HCT116 (cell line): ENCODE data around the gene NUDT16L1. TPM values are rescaled to one million over a fixed set of nuclear protein-coding genes. Genes with fewer than 3 reads are reported as not detected.

Experiments
- ATAC-seq: fragments of 200-7000 bp; cut with Tn5 transposase; 2 replicates; pipeline ENCODE4 v1.9.1; 2020; ENCODE audit warnings: mild to moderate bottlenecking, moderate library complexity
- BruUV-seq: library from RNA; stranded (reverse); fragments of 400-500 nt; replicated peaks from 2 replicates; lab custom pipeline; 2021; lab: Mats Ljungman, UMichigan
- CTCF ChIA-PET: fragments of 300-600 bp; sonication (Branson Sonifier 250); formaldehyde crosslinking; loops from one replicate; lab custom pipeline; 2021; ENCODE audit warnings: antibody characterized with exemption; lab: Charles Lee
- POLR2A ChIA-PET: fragments of 300-600, 350-600 bp; sonication (Branson Sonifier 250); formaldehyde crosslinking; loops from one replicate; lab custom pipeline; 2021; ENCODE audit warnings: antibody characterized with exemption; lab: Charles Lee
- RAD21 ChIA-PET, 2 experiments: fragments of 300-600 bp; sonication (Branson Sonifier 250); formaldehyde crosslinking; loops; one replicate each; lab custom pipeline; 2023; ENCODE audit warnings: low total read pairs in 2 of 2; ENCODE audit not compliant: uncharacterized antibody in 2 of 2, unreplicated experiment in 2 of 2, low non-redundant PET in 1 of 2; lab: Charles Lee
- DNase-seq: peaks from one replicate; pipeline ENCODE4 v3.0.0-alpha.2; 2010; ENCODE audit warnings: low read depth, low spot score
- H2AFZ ChIP-seq: fragments of 200-600 bp; shearing (Covaris generic), sonication (generic); 2 replicates; pipeline ENCODE4 v1.6.1; 2017; ENCODE audit warnings: low read depth, mixed run types, mixed read lengths, antibody characterized with exemption, low read length; ENCODE audit not compliant: poor library complexity, severe bottlenecking
- H3K27ac ChIP-seq: 2 replicates; pipeline ENCODE4 v1.5.1; 2012; ENCODE audit warnings: low read depth, low read length
- H3K27me3 ChIP-seq: fragments of 200-600 bp; sonication (generic); 2 replicates; pipeline ENCODE4 v1.6.1; 2016; ENCODE audit warnings: mixed run types, low read length, mixed read lengths; ENCODE audit not compliant: insufficient read depth
- H3K36me3 ChIP-seq, 2 experiments: fragments of 200-500 bp in 1 of 2; fragments of 200-600 bp in 1 of 2; sonication (Bioruptor generic) in 1 of 2; sonication (generic) in 1 of 2; 2 replicates each; pipeline versions ENCODE4 v1.5.1 to v1.6.1; 2014 to 2016; ENCODE audit warnings: low read length in 2 of 2, inconsistent platforms in 1 of 2, mixed read lengths in 1 of 2, mixed run types in 1 of 2; ENCODE audit not compliant: insufficient read depth in 2 of 2, control insufficient read depth in 1 of 2
- H3K4me1 ChIP-seq, 2 experiments: fragments of 200-600 bp in 1 of 2; sonication (generic) in 1 of 2; 2 replicates each; pipeline versions ENCODE4 v1.5.1 to v1.6.1; 2012 to 2017; ENCODE audit warnings: low read length in 2 of 2, inconsistent platforms in 1 of 2, mild to moderate bottlenecking in 1 of 2, mixed read lengths in 1 of 2, mixed run types in 1 of 2, moderate library complexity in 1 of 2; ENCODE audit not compliant: insufficient read depth in 2 of 2, control insufficient read depth in 1 of 2
- H3K4me2 ChIP-seq: fragments of 200-600 bp; sonication (generic); 2 replicates; pipeline ENCODE4 v1.6.1; 2017; ENCODE audit warnings: mixed run types, low read length, mixed read lengths
- H3K4me3 ChIP-seq, 2 experiments: fragments of 200-600 bp in 1 of 2; sonication (generic) in 1 of 2; replicated peaks in 1 of 2; 2 replicates each; pipeline ENCODE4 v1.5.1; 2011 to 2016; ENCODE audit warnings: low read length in 2 of 2, control low read depth in 1 of 2, low read depth in 1 of 2, mild to moderate bottlenecking in 1 of 2, mixed read lengths in 1 of 2, mixed run types in 1 of 2
- H3K79me2 ChIP-seq: fragments of 200-600 bp; sonication (generic); 2 replicates; pipeline ENCODE4 v1.6.1; 2017; ENCODE audit warnings: mild to moderate bottlenecking, mixed run types, low read length, moderate library complexity, mixed read lengths; ENCODE audit not compliant: insufficient read depth
- H3K9ac ChIP-seq: fragments of 200-600 bp; sonication (generic); 2 replicates; pipeline ENCODE4 v1.6.1; 2016; ENCODE audit warnings: low read length, mixed read lengths
- H3K9me2 ChIP-seq: fragments of 200-600 bp; sonication (generic), shearing (Covaris generic); 2 replicates; pipeline ENCODE4 v1.6.1; 2017; ENCODE audit warnings: mixed run types, mild to moderate bottlenecking, moderate library complexity; ENCODE audit not compliant: insufficient read depth
- H3K9me3 ChIP-seq, 2 experiments: fragments of 200-500 bp in 1 of 2; fragments of 200-600 bp in 1 of 2; sonication (Bioruptor generic) in 1 of 2; sonication (generic) in 1 of 2; 2 replicates each; pipeline ENCODE4 v1.6.1; 2014 to 2017; ENCODE audit warnings: low read length in 2 of 2, mixed read lengths in 2 of 2, inconsistent platforms in 1 of 2, low read depth in 1 of 2, mild to moderate bottlenecking in 1 of 2, mixed run types in 1 of 2, moderate library complexity in 1 of 2; ENCODE audit not compliant: control insufficient read depth in 1 of 2, insufficient read depth in 1 of 2
- H4K20me1 ChIP-seq: fragments of 200-600 bp; sonication (generic), shearing (Covaris generic); 2 replicates; pipeline ENCODE4 v1.6.1; 2017; ENCODE audit warnings: mixed run types, mild to moderate bottlenecking, moderate library complexity; ENCODE audit not compliant: insufficient read depth
- EGR1 ChIP-seq: IDR thresholded peaks from 2 replicates; pipeline ENCODE4 v1.6.1; 2012; ENCODE audit warnings: low read depth
- EZH2phosphoT487 ChIP-seq: fragments of 200-600 bp; IDR thresholded peaks from 2 replicates; pipeline ENCODE4 v1.6.1; 2018; ENCODE audit warnings: antibody characterized with exemption, borderline replicate concordance
- MAX ChIP-seq: IDR thresholded peaks from 2 replicates; pipeline ENCODE4 v1.6.1; 2012
- POLR2A ChIP-seq: IDR thresholded peaks from 2 replicates; pipeline ENCODE4 v1.7.0; 2011; ENCODE audit warnings: borderline replicate concordance; ENCODE audit not compliant: insufficient read depth, insufficient read length; ENCODE audit errors: extremely low read depth
- SP1 ChIP-seq: IDR thresholded peaks from 2 replicates; pipeline ENCODE4 v1.6.1; 2012; ENCODE audit warnings: low read depth
- ZBTB33 ChIP-seq: IDR thresholded peaks from 2 replicates; pipeline ENCODE4 v1.6.1; 2011; ENCODE audit warnings: mild to moderate bottlenecking, low read length, moderate library complexity; ENCODE audit not compliant: insufficient replicate concordance; ENCODE audit errors: extremely low read depth
- intact Hi-C: fragments of 100-400 bp; cut with micrococcal nuclease; formaldehyde crosslinking; loops from 2 replicates; pipeline ENCODE4 v1.10.0; 2022
- total RNA-seq: library from RNA; stranded (reverse); gene quantifications from one replicate; pipeline ENCODE4 v1.2.1, GENCODE V29; 2021; ENCODE audit not compliant: unreplicated experiment

NUDT16L1 gene
- total RNA-seq, 1 experiment from 2014 or later, result 23.4 TPM

- no peaks in the 10 kb centered on the region for H3K27me3 ChIP-seq
- H4K20me1 ChIP-seq, result no peaks in the 10 kb centered on the region
- H3K36me3 ChIP-seq, result peaks cover 14 to 15% of the 10 kb centered on the region in 2 experiments; a peak in 3 of 4 replicates
- DNase-seq, result no peak
- intact Hi-C loops, result no loop called here
- CTCF ChIA-PET, result no interaction called here
- RAD21 ChIA-PET, result no interaction called here
- POLR2A ChIA-PET, result interaction anchor here (0.6 kb wide), 1 partner anchor 84 kb away, joined by 3 read pairs; no protein-coding TSS in a partner anchor
- no peak overlapping the region for H2AFZ ChIP-seq
- no peak for TF ChIP-seq EZH2phosphoT487
- TF ChIP-seq POLR2A, result no peak
- TF ChIP-seq SP1, result no peak
- TF ChIP-seq MAX, result no peak
- no peaks in the 10 kb centered on the region for H3K9me3 ChIP-seq
- no peaks in the 10 kb centered on the region; the same call in 1 of the 2 replicates for H3K79me2 ChIP-seq
- H3K27ac ChIP-seq, result no peak overlapping the region
- ATAC-seq, result no peak
- no peak overlapping the region for H3K4me3 ChIP-seq
- H3K9me2 ChIP-seq, result no peaks in the 10 kb centered on the region
- no peak overlapping the region for H3K4me2 ChIP-seq
- H3K9ac ChIP-seq, result no peak overlapping the region
- no TSS peak for BruUV-seq
- H3K4me1 ChIP-seq, result peaks cover 0 to 7% of the 10 kb centered on the region in 2 experiments; a peak in 1 of 4 replicates
These were observed 5.7 kb downstream of the NUDT16L1 start for GRCh38 chr16:4699046-4699556.

GRCh38 chr16:4700380-4700996 lies 7.1 kb downstream of the NUDT16L1 start:
- no peaks in the 10 kb centered on the region for H3K4me1 ChIP-seq
- no peaks in the 10 kb centered on the region for H3K9me2 ChIP-seq
- no peak overlapping the region for H3K4me2 ChIP-seq
- ChIA-PET CTCF (no interaction called here), RAD21 (no interaction called here), POLR2A (no interaction called here)
- TF ChIP-seq EGR1, result no peak
- no peak for TF ChIP-seq ZBTB33
- H3K36me3 ChIP-seq, result peaks cover 12 to 24% of the 10 kb centered on the region in 2 experiments; a peak in 3 of 4 replicates
- H2AFZ ChIP-seq, result no peak overlapping the region
- BruUV-seq, result no TSS peak
- intact Hi-C loops, result no loop called here
- ATAC-seq, result no peak
- no peak overlapping the region for H3K4me3 ChIP-seq
- no peak for DNase-seq
- no peaks in the 10 kb centered on the region for H3K27me3 ChIP-seq
- no peaks in the 10 kb centered on the region for H4K20me1 ChIP-seq
- H3K9me3 ChIP-seq, result no peaks in the 10 kb centered on the region
- no peak overlapping the region for H3K27ac ChIP-seq
- no peaks in the 10 kb centered on the region for H3K79me2 ChIP-seq
- H3K9ac ChIP-seq, result no peak overlapping the region
